IgD-negative memory B cell (primary cell): Measurements from ENCODE around the gene APCS. TPM values are rescaled to one million over a fixed set of nuclear protein-coding genes. Genes with fewer than 3 reads are reported as not detected.

Source experiments
- H3K27ac Mint-ChIP-seq, 3 donors: one replicate each; pipeline ENCODE4 v1.8.0; 2020 to 2022; ENCODE audit warnings: mild to moderate bottlenecking in 3 of 3, mixed read lengths in 3 of 3, moderate library complexity in 1 of 3
- H3K27me3 Mint-ChIP-seq: one replicate; pipeline ENCODE4 v1.8.0; 2021; ENCODE audit warnings: mixed read lengths
- H3K36me3 Mint-ChIP-seq: one replicate; pipeline ENCODE4 v1.8.0; 2020; ENCODE audit warnings: mild to moderate bottlenecking, mixed read lengths
- H3K4me1 Mint-ChIP-seq, 3 donors: one replicate each; pipeline ENCODE4 v1.8.0; 2020 to 2022; ENCODE audit warnings: mixed read lengths in 3 of 3, mild to moderate bottlenecking in 1 of 3
- H3K4me3 Mint-ChIP-seq, 4 donors: one replicate each; pipeline ENCODE4 v1.8.0; 2020 to 2022; ENCODE audit warnings: mild to moderate bottlenecking in 4 of 4, mixed read lengths in 4 of 4, moderate library complexity in 3 of 4
- H3K9me3 Mint-ChIP-seq, 3 donors: one replicate each; pipeline ENCODE4 v1.8.0; 2020 to 2021; ENCODE audit warnings: mixed read lengths in 3 of 3, mild to moderate bottlenecking in 1 of 3
- polyA plus RNA-seq: library from polyadenylated mRNA; unstranded; fragments of 300-500 nt; fragmentation: Illumina TruSeq; gene quantifications from one replicate; pipeline ENCODE4 v1.2.3, GENCODE V29; 2021

Gene APCS
- polyA plus RNA-seq, 1 donor from 2014 or later: not detected

DNA sequence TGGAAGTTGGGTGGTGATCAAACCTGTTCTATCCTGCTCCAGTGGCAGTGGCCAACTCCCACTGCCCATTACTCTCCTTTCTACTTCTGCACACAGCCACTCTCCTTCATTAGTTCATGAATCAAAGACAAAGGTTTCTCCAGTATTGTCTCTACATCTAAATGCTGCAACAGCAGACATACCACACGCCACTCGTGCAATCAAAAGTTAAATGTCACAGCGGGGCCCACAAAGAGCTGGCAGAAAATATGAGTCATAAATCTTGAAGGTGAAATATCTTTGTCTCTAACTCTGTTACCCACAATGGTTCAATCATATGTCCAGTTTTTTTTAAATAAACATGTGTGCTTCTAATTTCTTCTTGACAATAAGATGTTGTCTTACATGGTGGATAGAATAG, 13.3 kb downstream of the APCS start:
- peaks cover 0 to 3% (median 2%) of the 10 kb centered on the region in 3 donors for H3K9me3 Mint-ChIP-seq
- H3K36me3 Mint-ChIP-seq: no peaks in the 10 kb centered on the region
- H3K27me3 Mint-ChIP-seq: peaks cover 15% of the 10 kb centered on the region
- H3K4me1 Mint-ChIP-seq: no peaks in the 10 kb centered on the region
- H3K4me3 Mint-ChIP-seq: no peak overlapping the region
- H3K27ac Mint-ChIP-seq: no peak overlapping the region

DNA sequence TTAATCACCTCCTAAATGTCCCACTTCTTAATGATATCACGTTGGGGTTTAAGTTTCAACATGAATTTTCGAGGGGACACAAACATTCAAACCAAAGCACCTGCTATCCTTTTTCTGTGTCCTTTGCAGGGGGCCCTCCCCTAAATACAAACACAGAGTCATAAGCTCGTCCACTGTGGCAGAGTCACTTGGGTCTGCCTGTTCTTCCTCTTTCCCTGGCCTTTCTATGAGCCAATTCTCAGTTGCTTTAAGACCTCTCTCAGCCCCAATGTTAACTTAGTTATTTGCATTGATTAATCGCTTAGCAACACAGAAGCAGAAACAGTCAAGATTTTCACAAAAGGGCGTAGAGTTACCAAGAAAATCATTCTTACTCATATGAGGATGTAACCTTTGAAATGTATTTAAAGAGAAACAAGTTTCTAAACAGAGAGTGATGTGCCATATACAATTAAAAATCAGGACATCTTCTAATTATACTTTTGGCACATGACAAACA, 14.9 kb downstream of the APCS start:
- Mint-ChIP-seq H3K4me1 (no peaks in the 10 kb centered on the region), H3K9me3 (peaks cover 0 to 4% (median 2%) of the 10 kb centered on the region in 3 donors), H3K27ac (no peak overlapping the region), H3K36me3 (no peaks in the 10 kb centered on the region), H3K27me3 (peaks cover 15% of the 10 kb centered on the region), H3K4me3 (no peak overlapping the region)

DNA sequence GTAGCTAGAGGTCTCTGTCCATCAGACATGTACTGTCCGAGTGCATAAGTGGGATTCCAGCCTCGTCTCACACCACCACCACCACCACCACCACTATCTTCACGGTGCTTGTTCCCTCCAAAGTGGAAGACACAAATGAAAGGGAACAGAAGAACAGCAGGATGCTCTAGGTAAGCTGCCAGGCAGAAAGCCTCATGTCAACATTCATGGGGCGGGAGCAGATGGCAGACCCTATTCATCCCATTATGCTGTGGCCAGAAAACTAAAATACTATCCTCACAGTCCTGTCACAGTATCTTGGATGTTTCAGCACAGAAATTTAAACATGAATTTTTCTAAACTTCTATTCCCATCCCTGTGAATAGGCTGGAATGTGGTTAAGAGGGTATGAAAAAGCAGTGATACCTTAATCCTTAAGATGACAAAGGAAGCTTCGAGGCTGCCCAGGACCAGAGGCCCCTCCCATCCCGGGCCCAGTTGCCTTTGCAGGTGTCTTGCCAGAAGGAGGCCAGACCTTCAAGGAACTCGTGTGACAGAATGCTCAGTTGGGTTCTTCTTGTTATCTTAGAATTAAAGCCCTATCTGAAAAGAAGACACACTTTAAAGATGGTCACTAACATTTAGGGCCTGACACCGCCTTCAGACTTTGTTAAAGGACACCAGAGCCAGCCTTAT, 24.7 kb downstream of the APCS start:
- peaks cover 19% of the 10 kb centered on the region for H3K27me3 Mint-ChIP-seq
- no peak overlapping the region for H3K4me3 Mint-ChIP-seq

GRCh38 chr1:159632922-159633321, 45.3 kb downstream of the APCS start:
- H3K27ac Mint-ChIP-seq: no peak overlapping the region
- H3K27me3 Mint-ChIP-seq: peaks cover 10% of the 10 kb centered on the region
- no peak overlapping the region for H3K4me3 Mint-ChIP-seq
- H3K9me3 Mint-ChIP-seq: peaks cover 0 to 7% (median 2%) of the 10 kb centered on the region in 3 donors
- H3K36me3 Mint-ChIP-seq: no peaks in the 10 kb centered on the region
- no peaks in the 10 kb centered on the region for H3K4me1 Mint-ChIP-seq

More for the DNA sequence above, 24.7 kb downstream of the APCS start:
- no peaks in the 10 kb centered on the region for H3K4me1 Mint-ChIP-seq
- peaks cover 2% of the 10 kb centered on the region for H3K36me3 Mint-ChIP-seq
- peaks cover 0 to 6% (median 0%) of the 10 kb centered on the region in 3 donors for H3K9me3 Mint-ChIP-seq
- H3K27ac Mint-ChIP-seq: no peak overlapping the region

Other genes starting within 250 kb of the APCS start
- gene OR10J4, start 155.6 kb upstream of the APCS start, polyA plus RNA-seq: not detected
- not detected for gene OR10J1, start 148.1 kb upstream of the APCS start, polyA plus RNA-seq
- not detected for gene OR10J5, start 51.8 kb upstream of the APCS start, polyA plus RNA-seq
- gene CRP, start 126.8 kb downstream of the APCS start, polyA plus RNA-seq: not detected
- gene DUSP23, start 193.1 kb downstream of the APCS start, polyA plus RNA-seq: 42.3 TPM
- gene FCRL6, start 214.5 kb downstream of the APCS start, polyA plus RNA-seq: 2.1 TPM
- not detected for gene SLAMF8, start 239.0 kb downstream of the APCS start, polyA plus RNA-seq